ENCODE measurements around the gene FAM120B.

The FAM120B gene

GRCh38 chr6:170442596-170442995 is 136.0 kb downstream of the FAM120B start (continued):
- TF ChIP-seq BACH2 (CRISPR knock-in tag; IDR thresholded peaks at IDR 0.05; ENCODE audit: borderline replicate concordance) = no peak
- TF ChIP-seq ISL1 (CRISPR knock-in tag; IDR thresholded peaks at IDR 0.05) = no peak
- no peak for TF ChIP-seq ARNTL (CRISPR knock-in tag; IDR thresholded peaks at IDR 0.05; ENCODE audit: borderline replicate concordance, low read depth)
- TF ChIP-seq GLIS3 (CRISPR knock-in tag; IDR thresholded peaks at IDR 0.05) = no peak
- TF ChIP-seq, protein P1, sequence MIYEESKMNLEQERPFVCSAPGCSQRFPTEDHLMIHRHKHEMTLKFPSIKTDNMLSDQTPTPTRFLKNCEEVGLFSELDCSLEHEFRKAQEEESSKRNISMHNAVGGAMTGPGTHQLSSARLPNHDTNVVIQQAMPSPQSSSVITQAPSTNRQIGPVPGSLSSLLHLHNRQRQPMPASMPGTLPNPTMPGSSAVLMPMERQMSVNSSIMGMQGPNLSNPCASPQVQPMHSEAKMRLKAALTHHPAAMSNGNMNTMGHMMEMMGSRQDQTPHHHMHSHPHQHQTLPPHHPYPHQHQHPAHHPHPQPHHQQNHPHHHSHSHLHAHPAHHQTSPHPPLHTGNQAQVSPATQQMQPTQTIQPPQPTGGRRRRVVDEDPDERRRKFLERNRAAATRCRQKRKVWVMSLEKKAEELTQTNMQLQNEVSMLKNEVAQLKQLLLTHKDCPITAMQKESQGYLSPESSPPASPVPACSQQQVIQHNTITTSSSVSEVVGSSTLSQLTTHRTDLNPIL (CRISPR knock-in tag; IDR thresholded peaks at IDR 0.05; ENCODE audit: low read depth) = no peak
- TF ChIP-seq ZNF70 (CRISPR knock-in tag; IDR thresholded peaks at IDR 0.05) = no peak

DNA sequence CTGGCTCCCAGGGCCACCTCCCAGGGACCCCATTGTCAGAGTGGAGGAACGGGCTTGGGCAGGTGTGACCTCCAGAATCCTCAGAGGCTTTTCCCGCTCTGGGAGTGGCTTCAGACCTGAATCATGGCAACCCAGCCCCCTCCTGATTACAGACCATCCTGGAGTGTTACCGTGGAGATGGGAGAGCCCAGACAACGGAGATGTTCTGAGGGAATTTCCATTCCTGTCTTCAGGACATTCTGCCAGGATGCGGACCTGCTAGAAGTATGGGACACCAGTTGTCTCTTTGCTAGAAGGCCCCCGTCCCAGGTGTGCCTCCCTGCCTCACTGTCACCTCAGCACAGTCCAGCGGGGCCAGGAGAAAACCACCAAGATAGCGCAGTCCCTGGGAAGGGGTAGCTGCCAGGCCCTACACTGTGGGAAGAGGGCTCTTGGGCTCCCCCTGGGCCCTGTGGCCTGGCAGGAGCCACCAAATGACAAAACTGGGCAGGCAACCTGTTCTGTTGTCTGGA is 136.6 kb downstream of the FAM120B start:
- TF ChIP-seq, protein P2, sequence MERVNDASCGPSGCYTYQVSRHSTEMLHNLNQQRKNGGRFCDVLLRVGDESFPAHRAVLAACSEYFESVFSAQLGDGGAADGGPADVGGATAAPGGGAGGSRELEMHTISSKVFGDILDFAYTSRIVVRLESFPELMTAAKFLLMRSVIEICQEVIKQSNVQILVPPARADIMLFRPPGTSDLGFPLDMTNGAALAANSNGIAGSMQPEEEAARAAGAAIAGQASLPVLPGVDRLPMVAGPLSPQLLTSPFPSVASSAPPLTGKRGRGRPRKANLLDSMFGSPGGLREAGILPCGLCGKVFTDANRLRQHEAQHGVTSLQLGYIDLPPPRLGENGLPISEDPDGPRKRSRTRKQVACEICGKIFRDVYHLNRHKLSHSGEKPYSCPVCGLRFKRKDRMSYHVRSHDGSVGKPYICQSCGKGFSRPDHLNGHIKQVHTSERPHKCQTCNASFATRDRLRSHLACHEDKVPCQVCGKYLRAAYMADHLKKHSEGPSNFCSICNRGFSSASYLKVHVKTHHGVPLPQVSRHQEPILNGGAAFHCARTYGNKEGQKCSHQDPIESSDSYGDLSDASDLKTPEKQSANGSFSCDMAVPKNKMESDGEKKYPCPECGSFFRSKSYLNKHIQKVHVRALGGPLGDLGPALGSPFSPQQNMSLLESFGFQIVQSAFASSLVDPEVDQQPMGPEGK (CRISPR knock-in tag; IDR thresholded peaks at IDR 0.05; ENCODE audit: borderline replicate concordance) = no peak
- ATAC-seq = no peak

- no peak for ATAC-seq
Measured at GRCh38 chr6:170444056-170444591, 137.6 kb downstream of the FAM120B start.

More at GRCh38 chr6:170444056-170444591, 137.6 kb downstream of the FAM120B start:
- TF ChIP-seq CSDC2 (CRISPR knock-in tag; IDR thresholded peaks at IDR 0.05) (no peak), PPARA (CRISPR knock-in tag; IDR thresholded peaks at IDR 0.05; ENCODE audit: borderline replicate concordance) (no peak), ESRRG (CRISPR knock-in tag; IDR thresholded peaks at IDR 0.05) (no peak), ZC3H10 (CRISPR knock-in tag; IDR thresholded peaks at IDR 0.05) (no peak), POU6F1 (CRISPR knock-in tag; IDR thresholded peaks at IDR 0.05; ENCODE audit: borderline replicate concordance, low read depth) (no peak), CSRNP3 (CRISPR knock-in tag; IDR thresholded peaks at IDR 0.05) (no peak), TOX (CRISPR knock-in tag; IDR thresholded peaks at IDR 0.05; ENCODE audit: borderline replicate concordance) (no peak), ARNTL (CRISPR knock-in tag; IDR thresholded peaks at IDR 0.05; ENCODE audit: borderline replicate concordance, low read depth) (no peak), ZFP3 (CRISPR knock-in tag; IDR thresholded peaks at IDR 0.05) (no peak), RARB (CRISPR knock-in tag; IDR thresholded peaks at IDR 0.05) (no peak), ZNF70 (CRISPR knock-in tag; IDR thresholded peaks at IDR 0.05) (no peak), ZFP30 (CRISPR knock-in tag; IDR thresholded peaks at IDR 0.05) (no peak), TSHZ2 (CRISPR knock-in tag; IDR thresholded peaks at IDR 0.05) (no peak), OSR1 (CRISPR knock-in tag; IDR thresholded peaks at IDR 0.05) (no peak), SNAI2 (CRISPR knock-in tag; IDR thresholded peaks at IDR 0.05) (no peak), ZNF565 (CRISPR knock-in tag; conservative IDR thresholded peaks at IDR 0.05; ENCODE audit: low read depth) (no peak), BACH2 (CRISPR knock-in tag; IDR thresholded peaks at IDR 0.05; ENCODE audit: borderline replicate concordance) (no peak)
- TF ChIP-seq, protein P1 (CRISPR knock-in tag; IDR thresholded peaks at IDR 0.05; ENCODE audit: low read depth) = no peak
- TF ChIP-seq, protein P2 (CRISPR knock-in tag; IDR thresholded peaks at IDR 0.05; ENCODE audit: borderline replicate concordance) = no peak
